Hematopoietic multipotent progenitor cell treated with erythropoietin and hydrocortisone succinate and interleukin-3 and kit ligand, for 15 days (in vitro differentiated cells): ENCODE results near the gene LAMA1.
"Not testable (repeated sequence)": the region's sequence is repeated elsewhere in the genome, so short reads cannot be mapped to it uniquely, and the experiment has no call there.

ENCODE experiments used
- DNase-seq: peaks from one replicate; pipeline ENCODE4 v3.0.0-alpha.2; 2015; ENCODE audit warnings: low spot score

Gene LAMA1

GRCh38 chr18:6947338-6948030 is 170.1 kb downstream of the LAMA1 start:
- no peak for DNase-seq

GRCh38 chr18:6943143-6943542 is 174.5 kb downstream of the LAMA1 start:
- no peak for DNase-seq

- no peak for DNase-seq
These were observed 174.9 kb downstream of the LAMA1 start for GRCh38 chr18:6942742-6943141.

- no peak for DNase-seq
These were observed 175.6 kb downstream of the LAMA1 start for GRCh38 chr18:6941996-6942395.

GRCh38 chr18:6940451-6940850 is 177.1 kb downstream of the LAMA1 start:
- no peak for DNase-seq

GRCh38 chr18:6939972-6940371 is 177.6 kb downstream of the LAMA1 start:
- no peak for DNase-seq

- DNase-seq = not testable (repeated sequence)
These were observed 179.2 kb downstream of the LAMA1 start for GRCh38 chr18:6938403-6938802.

- no peak for DNase-seq
These were observed 179.6 kb downstream of the LAMA1 start for GRCh38 chr18:6938003-6938402.

- DNase-seq = no peak
These were observed 182.7 kb downstream of the LAMA1 start for GRCh38 chr18:6934859-6935258.

- DNase-seq = no peak
These were observed 188.1 kb downstream of the LAMA1 start for GRCh38 chr18:6929370-6930102.

- DNase-seq = no peak
These were observed 189.2 kb downstream of the LAMA1 start for GRCh38 chr18:6928359-6928758.

- DNase-seq = no peak
These were observed 190.4 kb downstream of the LAMA1 start for GRCh38 chr18:6927153-6927552.

GRCh38 chr18:6923220-6923619 is 194.4 kb downstream of the LAMA1 start:
- DNase-seq = no peak

GRCh38 chr18:6921571-6921970 is 196.0 kb downstream of the LAMA1 start:
- no peak for DNase-seq

- no peak for DNase-seq
These were observed 197.3 kb downstream of the LAMA1 start for GRCh38 chr18:6920099-6920955.

- no peak for DNase-seq
These were observed 200.5 kb downstream of the LAMA1 start for GRCh38 chr18:6917072-6917471.

GRCh38 chr18:6901286-6901926 is 216.2 kb downstream of the LAMA1 start:
- DNase-seq = no peak

- DNase-seq = no peak
These were observed 225.8 kb downstream of the LAMA1 start for GRCh38 chr18:6891788-6892187.
